Activated naive CD8-positive, alpha-beta T cell treated with anti-CD3 and anti-CD28 coated beads for 36 hours (primary cell): ENCODE data around the gene ANO6. TPM values are rescaled to one million over a fixed set of nuclear protein-coding genes. Genes with fewer than 3 reads are reported as not detected.

Source experiments
- DNase-seq: peaks from one replicate; pipeline ENCODE4 v3.0.0; 2021
- H3K27ac Mint-ChIP-seq: one replicate; pipeline ENCODE4 v1.8.0; 2022; ENCODE audit warnings: mild to moderate bottlenecking, moderate library complexity, mixed read lengths
- H3K27me3 Mint-ChIP-seq: one replicate; pipeline ENCODE4 v1.8.0; 2022; ENCODE audit warnings: mild to moderate bottlenecking, mixed read lengths
- H3K36me3 Mint-ChIP-seq: one replicate; pipeline ENCODE4 v1.8.0; 2021; ENCODE audit warnings: mild to moderate bottlenecking, mixed read lengths
- H3K4me1 Mint-ChIP-seq: one replicate; pipeline ENCODE4 v1.8.0; 2021; ENCODE audit warnings: mixed read lengths
- H3K4me3 Mint-ChIP-seq: one replicate; pipeline ENCODE4 v1.8.0; 2022; ENCODE audit warnings: mild to moderate bottlenecking, moderate library complexity, mixed read lengths
- H3K9me3 Mint-ChIP-seq: one replicate; pipeline ENCODE4 v1.8.0; 2022; ENCODE audit warnings: mixed read lengths
- total RNA-seq, 2 experiments: library from RNA; stranded (reverse); gene quantifications; one replicate each; pipeline ENCODE4 v1.2.3, GENCODE V29; 2021

ANO6 gene
- total RNA-seq, 2 experiments from 2014 or later = 12.1 to 12.6 TPM

GRCh38 chr12:45462506-45462905, 246.6 kb downstream of the ANO6 start:
- Mint-ChIP-seq H3K4me3 (no peak overlapping the region), H3K36me3 (no peaks in the 10 kb centered on the region), H3K4me1 (no peaks in the 10 kb centered on the region), H3K9me3 (no peaks in the 10 kb centered on the region), H3K27ac (no peak overlapping the region), H3K27me3 (peaks cover 15% of the 10 kb centered on the region)
- no peak for DNase-seq

GRCh38 chr12:45464699-45465098, 248.8 kb downstream of the ANO6 start:
- no peaks in the 10 kb centered on the region for H3K9me3 Mint-ChIP-seq
- no peak overlapping the region for H3K27ac Mint-ChIP-seq
- no peak overlapping the region for H3K4me3 Mint-ChIP-seq
- no peak for DNase-seq
- H3K36me3 Mint-ChIP-seq = no peaks in the 10 kb centered on the region
- peaks cover 15% of the 10 kb centered on the region for H3K27me3 Mint-ChIP-seq
- peaks cover 3% of the 10 kb centered on the region for H3K4me1 Mint-ChIP-seq

- Mint-ChIP-seq H3K27ac (no peak overlapping the region), H3K4me3 (no peak overlapping the region)
Measured at GRCh38 chr12:45468751-45469615, 253.1 kb downstream of the ANO6 start.

DNA sequence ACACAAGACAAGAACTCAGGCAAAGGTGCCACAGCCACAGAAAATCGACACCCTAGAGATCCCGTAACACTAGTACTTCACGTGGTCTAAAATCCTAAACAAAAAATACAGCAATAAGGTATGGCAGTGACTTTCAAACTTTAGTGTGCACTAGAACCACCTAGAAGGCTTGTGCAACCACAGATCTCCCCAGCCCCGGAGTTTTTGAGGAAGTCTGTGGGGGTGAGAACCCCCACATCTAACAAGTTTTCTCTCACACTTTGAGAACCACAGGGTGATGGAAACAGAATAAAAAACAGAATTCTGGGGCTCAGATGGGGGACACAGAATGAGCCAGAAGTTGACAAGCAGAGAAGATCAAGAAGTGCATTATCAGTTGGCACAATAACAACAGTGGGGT, 254.0 kb downstream of the ANO6 start:
- Mint-ChIP-seq H3K9me3 (peaks cover 4% of the 10 kb centered on the region), H3K4me1 (peaks cover 17% of the 10 kb centered on the region), H3K4me3 (no peak overlapping the region), H3K27me3 (no peaks in the 10 kb centered on the region), H3K27ac (no peak overlapping the region), H3K36me3 (no peaks in the 10 kb centered on the region)
- DNase-seq = no peak

More at GRCh38 chr12:45468751-45469615, 253.1 kb downstream of the ANO6 start:
- Mint-ChIP-seq H3K36me3 (no peaks in the 10 kb centered on the region), H3K27me3 (peaks cover 4% of the 10 kb centered on the region), H3K4me1 (peaks cover 17% of the 10 kb centered on the region), H3K9me3 (peaks cover 4% of the 10 kb centered on the region)
- DNase-seq = no peak

GRCh38 chr12:45473636-45474035, 257.7 kb downstream of the ANO6 start:
- Mint-ChIP-seq H3K4me1 (peaks cover 17% of the 10 kb centered on the region), H3K4me3 (no peak overlapping the region), H3K36me3 (no peaks in the 10 kb centered on the region), H3K27me3 (peaks cover 2% of the 10 kb centered on the region), H3K27ac (no peak overlapping the region), H3K9me3 (peaks cover 11% of the 10 kb centered on the region)
- no peak for DNase-seq

- Mint-ChIP-seq H3K9me3 (peaks cover 14% of the 10 kb centered on the region), H3K4me1 (peaks cover 5% of the 10 kb centered on the region), H3K27ac (no peak overlapping the region), H3K27me3 (peaks cover 2% of the 10 kb centered on the region), H3K4me3 (no peak overlapping the region), H3K36me3 (no peaks in the 10 kb centered on the region)
- no peak for DNase-seq
Measured at GRCh38 chr12:45475594-45475993, 259.7 kb downstream of the ANO6 start.

DNA sequence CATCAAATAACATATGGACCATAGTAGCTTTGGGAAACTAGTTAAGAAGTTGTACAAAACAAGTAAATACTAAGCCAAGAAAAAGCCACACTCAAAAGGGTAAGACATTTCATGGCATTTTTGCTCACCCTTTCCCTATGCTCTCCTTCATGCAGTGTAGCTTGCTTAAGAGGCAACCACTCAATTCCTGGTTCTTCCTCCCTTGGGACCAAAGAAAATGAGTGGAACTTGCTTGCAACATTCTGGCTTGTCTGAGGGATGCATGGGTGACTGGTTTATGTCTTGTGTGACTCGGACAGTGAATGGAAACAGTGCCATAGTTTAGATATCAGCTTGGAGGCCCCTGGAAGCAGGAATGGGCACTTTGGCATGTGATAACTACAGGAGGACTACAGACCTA, 261.6 kb downstream of the ANO6 start:
- no peaks in the 10 kb centered on the region for H3K4me1 Mint-ChIP-seq

GRCh38 chr12:45478931-45479330, 263.0 kb downstream of the ANO6 start:
- peaks cover 10% of the 10 kb centered on the region for H3K9me3 Mint-ChIP-seq
- H3K27me3 Mint-ChIP-seq = peaks cover 2% of the 10 kb centered on the region
- no peaks in the 10 kb centered on the region for H3K36me3 Mint-ChIP-seq
- no peak overlapping the region for H3K4me3 Mint-ChIP-seq
- H3K4me1 Mint-ChIP-seq = no peaks in the 10 kb centered on the region
- no peak for DNase-seq
- H3K27ac Mint-ChIP-seq = no peak overlapping the region

More for the DNA sequence above, 261.6 kb downstream of the ANO6 start:
- Mint-ChIP-seq H3K36me3 (no peaks in the 10 kb centered on the region), H3K4me3 (no peak overlapping the region), H3K27ac (no peak overlapping the region), H3K9me3 (peaks cover 14% of the 10 kb centered on the region), H3K27me3 (peaks cover 2% of the 10 kb centered on the region)
- DNase-seq = no peak

- no peaks in the 10 kb centered on the region for H3K27me3 Mint-ChIP-seq
- H3K4me3 Mint-ChIP-seq = no peak overlapping the region
- H3K4me1 Mint-ChIP-seq = no peaks in the 10 kb centered on the region
- H3K27ac Mint-ChIP-seq = no peak overlapping the region
- no peak for DNase-seq
- no peaks in the 10 kb centered on the region for H3K36me3 Mint-ChIP-seq
- H3K9me3 Mint-ChIP-seq = peaks cover 10% of the 10 kb centered on the region
Measured at GRCh38 chr12:45481746-45482145, 265.9 kb downstream of the ANO6 start.

GRCh38 chr12:45483571-45483970, 267.7 kb downstream of the ANO6 start:
- Mint-ChIP-seq H3K27me3 (no peaks in the 10 kb centered on the region), H3K9me3 (peaks cover 4% of the 10 kb centered on the region), H3K27ac (no peak overlapping the region), H3K4me1 (no peaks in the 10 kb centered on the region), H3K4me3 (no peak overlapping the region), H3K36me3 (no peaks in the 10 kb centered on the region)
- no peak for DNase-seq

Other genes with a start within 250 kb of the ANO6 start
- not detected for gene DBX2, start 165.0 kb upstream of the ANO6 start, total RNA-seq